NCI-H524 treated with DMSO at 0.1 percent for 48 hours (cell line): ENCODE data around the gene IGSF21.
"Not testable (repeated sequence)": the region's sequence is repeated elsewhere in the genome, so short reads cannot be mapped to it uniquely, and the experiment has no call there.

Experiments used
- DNase-seq: peaks from one replicate; lab custom pipeline; 2025; lab: John Stamatoyannopoulos, UW

Gene IGSF21

GRCh38 chr1:18401921-18402320 is 294.3 kb downstream of the IGSF21 start:
- no peak for DNase-seq

DNA sequence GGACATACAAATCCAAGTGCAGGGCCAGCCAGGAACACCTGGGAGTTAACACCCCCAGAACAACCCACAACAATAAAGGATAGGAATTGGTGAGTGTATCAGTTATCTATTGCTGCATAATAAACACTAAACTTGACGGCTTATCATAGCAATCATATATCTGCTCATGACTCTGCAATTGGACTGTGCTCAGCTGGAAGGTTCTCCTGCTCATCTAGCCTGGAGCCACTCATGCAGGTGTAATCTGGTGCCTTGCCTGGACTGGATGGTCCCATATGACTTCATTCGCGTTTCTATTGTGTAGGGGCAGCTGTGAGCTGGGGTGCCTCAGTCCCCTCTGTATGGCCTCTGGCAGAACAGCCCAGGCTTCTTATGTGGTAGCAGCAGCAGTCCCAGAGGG is 296.9 kb downstream of the IGSF21 start:
- DNase-seq = no peak

DNA sequence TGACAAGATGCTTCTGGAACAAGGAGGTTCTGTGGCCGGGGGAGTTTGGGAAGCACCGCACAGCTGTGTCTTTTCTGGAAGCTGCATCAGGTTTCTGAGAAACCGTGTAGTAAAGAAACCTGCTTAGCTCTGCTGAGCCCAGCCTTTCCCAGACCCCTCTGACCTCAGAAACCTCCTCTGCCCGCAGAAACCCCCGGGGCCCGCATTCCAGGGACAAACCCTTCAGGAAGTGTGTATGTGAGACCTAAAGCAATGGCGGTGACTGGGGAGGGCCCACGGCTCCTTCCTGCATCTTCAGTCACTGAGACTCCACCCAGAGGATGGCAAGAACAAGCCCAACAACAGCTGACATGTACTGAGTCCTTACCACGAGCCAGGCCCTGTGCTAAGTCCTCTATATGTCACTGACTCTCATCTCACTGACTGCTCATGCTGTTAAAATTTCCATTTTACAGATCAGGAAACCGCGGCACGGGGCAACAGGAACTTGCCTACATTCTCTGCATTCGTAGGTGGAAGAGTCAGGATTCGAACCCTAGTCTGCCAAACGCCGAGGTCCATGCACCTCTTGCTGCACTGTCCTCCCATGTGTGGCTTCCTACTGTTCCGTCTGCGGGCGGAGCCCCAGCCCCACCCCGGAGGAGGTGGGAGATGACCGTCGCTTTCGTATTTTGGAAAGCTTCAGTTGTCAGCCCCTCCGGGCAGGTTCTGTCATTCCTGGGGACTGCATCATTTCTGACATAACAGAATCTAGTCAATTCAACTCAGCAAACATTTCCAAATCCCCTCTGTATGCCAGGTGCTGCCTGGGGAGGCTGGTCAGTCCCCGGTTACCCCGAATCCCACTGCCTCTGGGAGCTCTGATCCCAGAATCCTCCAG is 299.8 kb downstream of the IGSF21 start:
- DNase-seq = no peak

DNA sequence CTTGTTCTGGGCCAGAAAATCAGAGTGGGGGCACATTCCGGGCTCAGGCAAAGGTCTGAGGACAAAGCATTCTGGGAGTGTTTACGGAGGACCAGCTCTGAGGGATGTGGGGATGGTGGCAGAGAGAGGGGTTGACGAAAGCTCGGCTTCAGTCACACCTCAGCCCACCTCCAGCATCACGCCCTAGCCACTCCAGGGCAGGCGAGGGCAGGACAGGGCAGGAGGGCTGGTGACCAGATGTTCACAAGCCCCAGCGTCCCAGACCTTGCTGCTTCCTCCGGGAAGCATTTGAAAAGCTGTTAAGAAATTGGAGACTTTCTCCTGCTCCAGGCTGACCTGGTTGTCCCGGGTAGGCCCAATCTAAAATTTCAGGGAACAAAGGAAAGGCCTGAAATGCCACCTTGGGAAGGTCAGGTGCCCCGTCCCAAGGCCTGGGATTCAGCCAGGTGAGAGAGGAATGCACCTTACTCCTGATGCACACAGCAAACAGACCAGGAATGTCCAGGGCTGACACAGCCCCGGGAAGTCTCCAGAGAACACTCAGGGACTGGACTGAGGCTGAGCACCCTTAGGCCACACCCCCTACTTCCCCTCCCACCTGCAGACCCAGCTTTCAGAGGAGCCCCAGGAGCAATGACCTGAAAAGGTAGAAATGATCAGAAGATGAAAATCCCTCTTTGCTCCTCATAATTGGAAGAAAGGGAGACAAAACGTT is 301.2 kb downstream of the IGSF21 start:
- no peak for DNase-seq

DNA sequence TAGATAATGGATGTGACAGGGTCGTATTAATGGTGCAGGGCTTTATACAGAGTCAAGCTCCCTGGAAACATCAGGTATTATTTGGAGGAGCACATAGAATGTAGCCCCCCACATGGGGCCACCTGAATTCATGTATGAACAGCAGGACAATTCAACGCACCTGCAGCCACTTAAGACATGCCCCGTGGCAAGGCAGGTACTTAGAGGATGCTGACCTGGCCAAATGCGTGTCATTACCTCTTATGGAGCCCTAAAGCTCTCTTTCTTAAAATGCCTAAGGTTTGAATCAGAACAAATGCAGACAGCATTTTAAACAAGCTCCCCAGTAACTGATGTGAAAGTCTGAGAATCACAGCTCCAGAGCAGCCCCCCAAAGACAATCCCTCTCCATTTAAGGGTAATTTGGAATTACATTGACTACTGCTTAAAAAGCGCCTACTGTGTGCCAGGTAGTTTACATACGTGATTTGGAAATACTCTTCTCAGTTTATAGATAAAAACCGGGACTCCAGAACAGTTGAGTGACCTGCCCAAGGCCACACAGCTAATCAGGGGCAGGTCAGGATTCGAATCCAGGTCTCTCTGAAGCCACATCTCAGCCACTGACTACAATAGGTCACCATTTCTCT is 302.1 kb downstream of the IGSF21 start:
- DNase-seq = no peak

DNA sequence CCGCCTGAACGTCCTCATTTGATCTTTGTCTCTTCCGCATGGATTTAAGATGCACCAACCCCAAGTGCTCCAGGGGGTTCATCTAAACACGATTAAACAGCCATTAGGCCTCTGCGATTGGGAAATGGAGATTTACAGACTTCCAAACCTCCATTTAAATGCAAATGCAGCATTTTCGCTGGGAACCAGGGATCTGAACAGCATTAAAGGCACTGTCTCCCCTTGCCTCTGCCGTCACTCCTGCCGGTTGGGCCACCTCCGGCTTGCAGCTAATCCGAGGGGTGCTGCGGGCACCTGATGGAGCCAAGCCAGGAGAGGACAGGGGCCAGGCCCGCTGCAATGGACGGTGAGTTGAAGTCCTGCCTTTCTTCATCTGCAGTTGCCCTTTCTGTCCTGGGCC is 302.8 kb downstream of the IGSF21 start:
- no peak for DNase-seq

- no peak for DNase-seq
Observed at GRCh38 chr1:18411321-18411720, 303.7 kb downstream of the IGSF21 start.

DNA sequence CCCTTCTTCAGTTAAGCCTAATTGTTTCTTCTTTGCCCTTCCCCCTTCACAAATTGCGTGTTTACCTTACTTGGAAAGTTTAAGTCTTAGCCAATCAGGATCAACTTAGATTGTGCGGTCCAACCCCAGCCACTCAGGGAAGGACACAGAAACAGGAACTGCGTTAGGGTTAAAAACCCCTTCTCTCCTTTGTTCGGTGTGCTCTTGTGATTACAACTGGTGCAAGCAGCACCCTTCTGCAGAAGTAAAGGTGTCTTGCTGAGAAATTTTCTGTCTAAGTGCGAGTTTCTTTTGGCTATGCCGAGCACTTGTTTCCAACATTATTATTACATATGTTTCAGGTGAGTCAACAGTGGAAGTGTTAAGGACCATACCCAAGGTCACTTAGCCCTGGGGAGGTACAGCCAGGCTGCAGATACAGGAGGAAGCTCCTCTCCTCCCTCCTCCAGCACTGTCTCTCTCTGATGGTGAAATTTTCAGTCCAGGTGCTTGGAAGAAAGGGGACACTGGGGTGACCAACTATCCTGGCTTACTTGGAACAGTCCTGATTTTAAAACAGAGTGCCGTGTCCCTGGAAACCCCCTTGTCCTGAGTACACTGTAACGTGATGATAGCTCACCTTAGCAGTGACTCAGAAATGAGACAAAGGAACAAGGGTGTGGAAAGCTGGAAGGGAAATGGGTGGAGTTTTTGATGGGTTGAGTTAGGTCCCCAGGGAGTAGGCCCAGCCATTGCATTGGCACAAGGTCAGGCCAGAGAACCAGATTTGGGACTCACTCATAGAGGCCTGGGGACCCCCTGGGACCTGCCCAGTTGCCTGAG is 304.4 kb downstream of the IGSF21 start:
- no peak for DNase-seq

DNA sequence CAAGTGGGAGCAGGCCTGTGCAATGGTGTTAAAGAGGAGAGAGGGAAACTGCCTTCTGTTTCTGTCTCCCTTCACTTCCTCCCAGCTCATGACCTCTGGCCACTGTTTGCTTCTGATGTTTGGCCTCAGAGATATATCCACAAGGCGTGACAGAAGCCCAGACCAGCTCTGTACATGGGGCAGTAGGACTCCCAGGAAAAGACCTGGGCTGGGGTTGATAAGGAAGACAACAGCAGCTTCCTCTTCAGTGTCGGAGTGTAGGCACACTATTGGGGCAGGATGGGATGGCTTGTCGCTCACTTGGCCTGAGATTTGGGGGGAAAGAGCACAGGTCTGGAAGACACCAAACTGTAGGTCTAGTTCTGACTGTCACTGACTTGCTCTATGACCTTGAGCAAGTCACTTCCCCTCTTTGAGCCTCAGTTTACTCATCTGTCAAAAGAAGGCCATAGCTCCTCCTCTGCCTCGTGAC is 305.3 kb downstream of the IGSF21 start:
- DNase-seq = no peak

- DNase-seq = no peak
Observed at GRCh38 chr1:18413541-18414305, 306.1 kb downstream of the IGSF21 start.

DNA sequence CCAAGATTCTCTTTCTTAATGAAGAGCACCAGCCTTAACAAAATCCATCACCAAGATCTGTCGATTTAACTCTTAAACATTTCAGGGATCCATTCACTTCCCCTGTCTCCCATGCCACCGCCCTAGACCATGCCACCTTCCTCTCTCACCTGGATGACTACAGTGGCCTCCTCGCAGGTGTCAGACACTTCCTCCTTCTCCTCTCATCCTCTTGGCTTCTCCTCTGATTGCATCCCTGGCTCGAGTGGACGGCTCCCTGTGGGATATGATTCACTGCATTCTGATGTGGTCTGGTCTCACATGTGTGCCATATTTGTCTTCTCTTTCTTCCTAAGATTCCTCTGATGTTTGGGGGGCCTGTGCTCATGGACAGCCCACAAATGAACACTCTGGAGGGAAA is 306.7 kb downstream of the IGSF21 start:
- DNase-seq = no peak

DNA sequence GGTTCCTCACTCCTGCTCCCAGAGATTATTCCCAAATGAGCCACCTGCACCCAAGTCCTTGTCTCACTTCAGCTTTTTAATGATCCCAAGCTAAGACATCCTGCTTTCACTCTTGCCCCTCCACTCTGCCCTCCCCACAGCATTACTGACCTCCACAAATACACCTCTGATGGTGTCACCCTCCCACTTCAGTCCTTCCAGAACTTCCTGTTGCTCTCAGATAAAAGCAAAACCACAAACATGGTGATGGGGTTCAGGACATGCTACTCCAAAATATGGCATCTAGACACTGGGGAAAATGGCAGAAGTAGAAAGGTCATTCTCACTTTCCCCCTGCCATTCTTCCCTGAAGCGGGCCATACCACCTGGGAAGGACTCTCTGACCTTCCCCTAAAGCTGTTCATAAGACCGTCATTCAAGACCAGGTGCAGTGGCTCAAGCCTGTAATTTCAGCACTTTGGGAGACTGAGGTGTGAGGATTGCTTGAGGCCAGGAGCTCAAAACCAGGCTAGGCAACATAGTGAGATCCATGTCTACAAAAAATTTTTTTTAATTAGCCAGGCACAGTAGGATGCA is 307.4 kb downstream of the IGSF21 start:
- no peak for DNase-seq

- no peak for DNase-seq
Observed at GRCh38 chr1:18415448-18416027, 307.9 kb downstream of the IGSF21 start.

DNA sequence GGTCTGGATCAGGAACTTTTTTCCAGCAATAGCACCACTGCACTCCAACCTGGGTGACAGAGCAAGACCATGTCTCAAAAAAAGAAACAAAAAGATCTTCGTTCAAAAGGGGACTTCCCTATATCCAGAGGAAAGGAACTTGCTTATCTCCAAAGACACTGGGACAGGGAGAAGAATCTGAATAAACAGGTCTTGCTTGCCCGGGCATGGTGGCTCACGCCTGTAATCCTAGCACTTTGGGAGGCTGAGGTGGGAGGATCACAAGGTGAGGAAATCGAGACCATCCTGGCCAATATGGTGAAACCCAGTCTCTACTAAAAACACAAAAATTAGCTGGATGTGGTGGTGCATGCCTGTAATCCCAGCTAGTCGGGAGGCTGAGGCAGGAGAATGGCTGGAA is 308.5 kb downstream of the IGSF21 start:
- DNase-seq = not testable (repeated sequence)

DNA sequence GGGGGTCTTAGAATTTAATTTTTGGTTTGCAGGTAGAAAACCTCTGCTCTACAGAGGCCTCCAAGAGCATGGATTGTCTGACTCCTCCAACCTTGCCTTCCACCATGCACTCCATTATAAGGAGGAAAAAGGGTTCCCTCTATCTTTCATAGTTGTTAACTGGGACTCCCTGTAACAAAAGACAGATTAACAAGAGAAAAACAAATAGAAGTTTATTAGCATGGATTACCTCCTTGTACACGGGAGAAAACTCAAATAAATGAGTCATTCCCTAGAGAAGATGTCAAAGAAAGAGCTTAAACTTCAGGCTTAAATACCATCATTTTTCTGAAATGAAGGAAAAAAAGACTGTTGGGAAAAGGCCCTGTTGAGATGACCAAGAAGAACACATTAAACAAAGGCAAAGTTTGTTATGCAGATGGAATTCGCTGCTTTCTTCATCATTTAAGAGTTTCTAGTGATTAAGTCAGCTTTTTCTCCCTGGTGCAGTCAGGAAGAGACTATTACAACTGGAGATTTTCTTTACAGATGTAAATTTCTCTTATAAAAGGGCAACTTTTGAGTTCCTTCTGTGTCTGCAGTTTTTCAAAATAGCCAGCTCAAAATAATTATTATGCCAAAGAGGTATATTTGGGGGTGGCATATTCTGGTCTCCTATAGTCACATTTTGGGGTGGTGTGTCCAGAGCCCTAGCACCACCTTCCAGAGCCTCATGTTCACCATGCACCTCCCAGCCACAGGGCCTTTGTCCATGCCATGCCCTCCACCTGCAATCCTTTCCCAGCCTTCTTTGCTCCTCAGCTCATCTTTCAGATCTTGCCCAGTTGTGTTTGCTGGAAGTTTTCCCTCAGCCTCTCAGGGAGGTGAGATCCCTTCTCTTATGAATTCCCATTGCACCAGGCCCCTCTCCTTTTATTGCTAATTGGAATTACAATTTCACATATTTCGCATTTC is 310.0 kb downstream of the IGSF21 start:
- no peak for DNase-seq

- DNase-seq = no peak
Observed at GRCh38 chr1:18419113-18419844, 311.7 kb downstream of the IGSF21 start.

- no peak for DNase-seq
Observed at GRCh38 chr1:18419845-18420184, 312.2 kb downstream of the IGSF21 start.

GRCh38 chr1:18422076-18422777 is 314.6 kb downstream of the IGSF21 start:
- DNase-seq = no peak
